ENCODE results near the gene DAD1.
A peak's percentile ranks its signal among the peaks of the same experiment; 100 is the strongest.

The DAD1 gene

GRCh38 chr14:22614240-22614799 is 25.3 kb upstream of the DAD1 start:
- peaks cover 23 to 30% of the 10 kb centered on the region in 2 donors for H3K36me3 ChIP-seq (ENCODE audit: control insufficient read depth in 1 of 2, insufficient read depth in 2 of 2, low read length in 2 of 2)
- H3K27me3 ChIP-seq (ENCODE audit: low read depth, low read length), result no peaks in the 10 kb centered on the region
- peak overlapping the region; percentile 16 for H3K27ac ChIP-seq (ENCODE audit: low read length)
- H3K9me3 ChIP-seq (ENCODE audit: control insufficient read depth in 1 of 2, low read length in 2 of 2), result no peaks in the 10 kb centered on the region
- no peak overlapping the region for H3K4me3 ChIP-seq (ENCODE audit: low read depth in 1 of 2, low read length in 2 of 2)
- peaks cover 0 to 14% of the 10 kb centered on the region in 2 donors for H3K4me1 ChIP-seq (ENCODE audit: control insufficient read depth in 1 of 2, insufficient read depth in 2 of 2, low read length in 2 of 2)

- no peak overlapping the region for H3K4me3 ChIP-seq (ENCODE audit: low read depth in 1 of 2, low read length in 2 of 2)
- peaks cover 0 to 14% of the 10 kb centered on the region in 2 donors for H3K4me1 ChIP-seq (ENCODE audit: control insufficient read depth in 1 of 2, insufficient read depth in 2 of 2, low read length in 2 of 2)
- peaks cover 24 to 32% of the 10 kb centered on the region in 2 donors for H3K36me3 ChIP-seq (ENCODE audit: control insufficient read depth in 1 of 2, insufficient read depth in 2 of 2, low read length in 2 of 2)
- H3K27me3 ChIP-seq (ENCODE audit: low read depth, low read length), result no peaks in the 10 kb centered on the region
- no peaks in the 10 kb centered on the region for H3K9me3 ChIP-seq (ENCODE audit: control insufficient read depth in 1 of 2, low read length in 2 of 2)
- H3K27ac ChIP-seq (ENCODE audit: low read length), result no peak overlapping the region
Measured at GRCh38 chr14:22613736-22614239, 24.8 kb upstream of the DAD1 start.

- no peak overlapping the region for H3K27ac ChIP-seq (ENCODE audit: low read length)
- no peaks in the 10 kb centered on the region for H3K9me3 ChIP-seq (ENCODE audit: control insufficient read depth in 1 of 2, low read length in 2 of 2)
- H3K4me3 ChIP-seq (ENCODE audit: low read depth in 1 of 2, low read length in 2 of 2), result no peak overlapping the region
- no peaks in the 10 kb centered on the region for H3K27me3 ChIP-seq (ENCODE audit: low read depth, low read length)
- H3K4me1 ChIP-seq (ENCODE audit: control insufficient read depth in 1 of 2, insufficient read depth in 2 of 2, low read length in 2 of 2), result peaks cover 0 to 14% of the 10 kb centered on the region in 2 donors
- peaks cover 24 to 37% of the 10 kb centered on the region in 2 donors for H3K36me3 ChIP-seq (ENCODE audit: control insufficient read depth in 1 of 2, insufficient read depth in 2 of 2, low read length in 2 of 2)
Measured at GRCh38 chr14:22613106-22613695, 24.2 kb upstream of the DAD1 start.

- H3K27ac ChIP-seq (ENCODE audit: low read length), result no peak overlapping the region
- peaks cover 37 to 60% of the 10 kb centered on the region in 2 donors for H3K36me3 ChIP-seq (ENCODE audit: control insufficient read depth in 1 of 2, insufficient read depth in 2 of 2, low read length in 2 of 2)
- H3K27me3 ChIP-seq (ENCODE audit: low read depth, low read length), result no peaks in the 10 kb centered on the region
- H3K4me3 ChIP-seq (ENCODE audit: low read depth in 1 of 2, low read length in 2 of 2), result no peak overlapping the region
- no peaks in the 10 kb centered on the region for H3K9me3 ChIP-seq (ENCODE audit: control insufficient read depth in 1 of 2, low read length in 2 of 2)
- H3K4me1 ChIP-seq (ENCODE audit: control insufficient read depth in 1 of 2, insufficient read depth in 2 of 2, low read length in 2 of 2), result peaks cover 0 to 14% of the 10 kb centered on the region in 2 donors
Measured at GRCh38 chr14:22610931-22611330, 21.9 kb upstream of the DAD1 start.

- no peak overlapping the region for H3K4me3 ChIP-seq (ENCODE audit: low read depth in 1 of 2, low read length in 2 of 2)
- no peak overlapping the region for H3K27ac ChIP-seq (ENCODE audit: low read length)
- H3K27me3 ChIP-seq (ENCODE audit: low read depth, low read length), result no peaks in the 10 kb centered on the region
- peaks cover 65 to 92% of the 10 kb centered on the region in 2 donors for H3K36me3 ChIP-seq (ENCODE audit: control insufficient read depth in 1 of 2, insufficient read depth in 2 of 2, low read length in 2 of 2)
- H3K9me3 ChIP-seq (ENCODE audit: control insufficient read depth in 1 of 2, low read length in 2 of 2), result no peaks in the 10 kb centered on the region
- H3K4me1 ChIP-seq (ENCODE audit: control insufficient read depth in 1 of 2, insufficient read depth in 2 of 2, low read length in 2 of 2), result no peaks in the 10 kb centered on the region
Measured at GRCh38 chr14:22607291-22607690, 18.3 kb upstream of the DAD1 start.

- no peak overlapping the region for H3K4me3 ChIP-seq (ENCODE audit: low read depth in 1 of 2, low read length in 2 of 2)
- no peak overlapping the region for H3K27ac ChIP-seq (ENCODE audit: low read length)
- H3K9me3 ChIP-seq (ENCODE audit: control insufficient read depth in 1 of 2, low read length in 2 of 2), result no peaks in the 10 kb centered on the region
- H3K27me3 ChIP-seq (ENCODE audit: low read depth, low read length), result no peaks in the 10 kb centered on the region
- no peaks in the 10 kb centered on the region for H3K4me1 ChIP-seq (ENCODE audit: control insufficient read depth in 1 of 2, insufficient read depth in 2 of 2, low read length in 2 of 2)
- H3K36me3 ChIP-seq (ENCODE audit: control insufficient read depth in 1 of 2, insufficient read depth in 2 of 2, low read length in 2 of 2), result peaks cover 70 to 93% of the 10 kb centered on the region in 2 donors
Measured at GRCh38 chr14:22606380-22606779, 17.4 kb upstream of the DAD1 start.

GRCh38 chr14:22602862-22603261 is 13.8 kb upstream of the DAD1 start:
- H3K36me3 ChIP-seq (ENCODE audit: control insufficient read depth in 1 of 2, insufficient read depth in 2 of 2, low read length in 2 of 2), result peaks cover 50 to 62% of the 10 kb centered on the region in 2 donors
- no peaks in the 10 kb centered on the region for H3K27me3 ChIP-seq (ENCODE audit: low read depth, low read length)
- H3K4me1 ChIP-seq (ENCODE audit: control insufficient read depth in 1 of 2, insufficient read depth in 2 of 2, low read length in 2 of 2), result peaks cover 6 to 13% of the 10 kb centered on the region in 2 donors
- H3K27ac ChIP-seq (ENCODE audit: low read length), result no peak overlapping the region
- H3K4me3 ChIP-seq (ENCODE audit: low read depth in 1 of 2, low read length in 2 of 2), result no peak overlapping the region
- no peaks in the 10 kb centered on the region for H3K9me3 ChIP-seq (ENCODE audit: control insufficient read depth in 1 of 2, low read length in 2 of 2)

- Histone ChIP-seq H3K36me3 (ENCODE audit: control insufficient read depth in 1 of 2, insufficient read depth in 2 of 2, low read length in 2 of 2) (peaks cover 44 to 54% of the 10 kb centered on the region in 2 donors), H3K27ac (ENCODE audit: low read length) (no peak overlapping the region), H3K4me3 (ENCODE audit: low read depth in 1 of 2, low read length in 2 of 2) (no peak overlapping the region), H3K9me3 (ENCODE audit: control insufficient read depth in 1 of 2, low read length in 2 of 2) (no peaks in the 10 kb centered on the region), H3K27me3 (ENCODE audit: low read depth, low read length) (no peaks in the 10 kb centered on the region), H3K4me1 (ENCODE audit: control insufficient read depth in 1 of 2, insufficient read depth in 2 of 2, low read length in 2 of 2) (peaks cover 6 to 17% of the 10 kb centered on the region in 2 donors)
Measured at GRCh38 chr14:22601996-22602395, 13.0 kb upstream of the DAD1 start.

GRCh38 chr14:22601456-22601855 is 12.4 kb upstream of the DAD1 start:
- H3K36me3 ChIP-seq (ENCODE audit: control insufficient read depth in 1 of 2, insufficient read depth in 2 of 2, low read length in 2 of 2), result peaks cover 42 to 48% of the 10 kb centered on the region in 2 donors
- H3K9me3 ChIP-seq (ENCODE audit: control insufficient read depth in 1 of 2, low read length in 2 of 2), result no peaks in the 10 kb centered on the region
- H3K4me3 ChIP-seq (ENCODE audit: low read depth in 1 of 2, low read length in 2 of 2), result no peak overlapping the region
- H3K27ac ChIP-seq (ENCODE audit: low read length), result no peak overlapping the region
- H3K4me1 ChIP-seq (ENCODE audit: control insufficient read depth in 1 of 2, insufficient read depth in 2 of 2, low read length in 2 of 2), result peaks cover 6 to 17% of the 10 kb centered on the region in 2 donors
- no peaks in the 10 kb centered on the region for H3K27me3 ChIP-seq (ENCODE audit: low read depth, low read length)

GRCh38 chr14:22600027-22600426 is 11.0 kb upstream of the DAD1 start:
- Histone ChIP-seq H3K36me3 (ENCODE audit: control insufficient read depth in 1 of 2, insufficient read depth in 2 of 2, low read length in 2 of 2) (peaks cover 28 to 34% of the 10 kb centered on the region in 2 donors), H3K27ac (ENCODE audit: low read length) (no peak overlapping the region), H3K4me1 (ENCODE audit: control insufficient read depth in 1 of 2, insufficient read depth in 2 of 2, low read length in 2 of 2) (peaks cover 6 to 17% of the 10 kb centered on the region in 2 donors), H3K4me3 (ENCODE audit: low read depth in 1 of 2, low read length in 2 of 2) (no peak overlapping the region), H3K9me3 (ENCODE audit: control insufficient read depth in 1 of 2, low read length in 2 of 2) (no peaks in the 10 kb centered on the region), H3K27me3 (ENCODE audit: low read depth, low read length) (no peaks in the 10 kb centered on the region)

GRCh38 chr14:22599349-22599748 is 10.3 kb upstream of the DAD1 start:
- Histone ChIP-seq H3K36me3 (ENCODE audit: control insufficient read depth in 1 of 2, insufficient read depth in 2 of 2, low read length in 2 of 2) (peaks cover 24 to 27% of the 10 kb centered on the region in 2 donors), H3K4me3 (ENCODE audit: low read depth in 1 of 2, low read length in 2 of 2) (peak overlapping the region; percentile 81 to 95), H3K27me3 (ENCODE audit: low read depth, low read length) (no peaks in the 10 kb centered on the region), H3K27ac (ENCODE audit: low read length) (peak overlapping the region; percentile 82), H3K4me1 (ENCODE audit: control insufficient read depth in 1 of 2, insufficient read depth in 2 of 2, low read length in 2 of 2) (peaks cover 6 to 17% of the 10 kb centered on the region in 2 donors), H3K9me3 (ENCODE audit: control insufficient read depth in 1 of 2, low read length in 2 of 2) (no peaks in the 10 kb centered on the region)
